GM12864 (cell line): ENCODE results near the gene ZBTB43.

Source experiments
- DNase-seq: peaks from one replicate; pipeline ENCODE4 v3.0.0-alpha.2; 2011; ENCODE audit warnings: low read depth
- H3K4me3 ChIP-seq: 2 replicates; pipeline ENCODE4 v1.5.1; 2011; ENCODE audit warnings: mild to moderate bottlenecking, low read depth, low read length, control low read depth
- TF ChIP-seq, protein P1 (sequence below): IDR thresholded peaks from 2 replicates; pipeline ENCODE4 v1.5.1; 2011; ENCODE audit warnings: low read depth, mild to moderate bottlenecking, moderate library complexity, low read length, control low read depth, inconsistent platforms; ENCODE audit errors: missing control alignments

Gene ZBTB43

DNA sequence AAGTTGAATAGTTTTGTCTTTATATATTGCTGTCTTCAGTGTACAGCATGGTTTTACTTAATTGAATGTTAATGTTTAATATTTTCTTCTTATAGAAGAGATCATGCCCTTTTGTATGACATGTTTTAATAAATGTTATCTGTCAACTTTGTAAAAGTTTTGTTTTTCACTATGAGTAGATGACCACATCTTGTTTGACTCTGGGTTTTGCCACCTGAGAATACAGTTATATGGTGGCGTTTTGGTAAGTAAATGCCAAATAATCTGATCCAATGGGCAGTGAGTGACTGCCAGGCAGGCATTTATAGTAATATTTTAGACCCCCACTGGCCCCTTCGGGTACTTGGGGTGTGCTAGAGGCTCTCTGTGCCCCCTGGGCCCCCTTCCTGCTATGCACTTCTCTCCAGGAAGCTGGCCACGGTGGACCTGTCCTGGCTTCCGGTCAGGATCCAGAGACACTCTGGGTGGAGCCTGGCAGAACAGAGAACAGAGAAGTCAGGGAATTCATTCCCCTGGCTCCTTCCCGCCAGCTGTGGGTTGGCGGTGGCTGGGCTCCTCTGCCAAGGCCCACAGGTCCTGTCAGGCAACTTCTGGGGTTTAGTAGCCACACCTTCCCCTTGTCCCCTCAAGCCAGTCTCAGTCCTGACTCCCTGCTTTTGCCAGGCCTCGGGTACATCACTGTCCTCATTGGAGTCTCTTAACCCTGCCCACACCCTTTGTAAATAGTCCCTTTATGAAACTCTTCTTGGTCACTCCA lies 33.4 kb downstream of the ZBTB43 start:
- TF ChIP-seq, protein P1, sequence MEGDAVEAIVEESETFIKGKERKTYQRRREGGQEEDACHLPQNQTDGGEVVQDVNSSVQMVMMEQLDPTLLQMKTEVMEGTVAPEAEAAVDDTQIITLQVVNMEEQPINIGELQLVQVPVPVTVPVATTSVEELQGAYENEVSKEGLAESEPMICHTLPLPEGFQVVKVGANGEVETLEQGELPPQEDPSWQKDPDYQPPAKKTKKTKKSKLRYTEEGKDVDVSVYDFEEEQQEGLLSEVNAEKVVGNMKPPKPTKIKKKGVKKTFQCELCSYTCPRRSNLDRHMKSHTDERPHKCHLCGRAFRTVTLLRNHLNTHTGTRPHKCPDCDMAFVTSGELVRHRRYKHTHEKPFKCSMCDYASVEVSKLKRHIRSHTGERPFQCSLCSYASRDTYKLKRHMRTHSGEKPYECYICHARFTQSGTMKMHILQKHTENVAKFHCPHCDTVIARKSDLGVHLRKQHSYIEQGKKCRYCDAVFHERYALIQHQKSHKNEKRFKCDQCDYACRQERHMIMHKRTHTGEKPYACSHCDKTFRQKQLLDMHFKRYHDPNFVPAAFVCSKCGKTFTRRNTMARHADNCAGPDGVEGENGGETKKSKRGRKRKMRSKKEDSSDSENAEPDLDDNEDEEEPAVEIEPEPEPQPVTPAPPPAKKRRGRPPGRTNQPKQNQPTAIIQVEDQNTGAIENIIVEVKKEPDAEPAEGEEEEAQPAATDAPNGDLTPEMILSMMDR = no peak
- peak overlapping the region; percentile 1; the same call in 1 of the 2 replicates for H3K4me3 ChIP-seq
- no peak for DNase-seq

DNA sequence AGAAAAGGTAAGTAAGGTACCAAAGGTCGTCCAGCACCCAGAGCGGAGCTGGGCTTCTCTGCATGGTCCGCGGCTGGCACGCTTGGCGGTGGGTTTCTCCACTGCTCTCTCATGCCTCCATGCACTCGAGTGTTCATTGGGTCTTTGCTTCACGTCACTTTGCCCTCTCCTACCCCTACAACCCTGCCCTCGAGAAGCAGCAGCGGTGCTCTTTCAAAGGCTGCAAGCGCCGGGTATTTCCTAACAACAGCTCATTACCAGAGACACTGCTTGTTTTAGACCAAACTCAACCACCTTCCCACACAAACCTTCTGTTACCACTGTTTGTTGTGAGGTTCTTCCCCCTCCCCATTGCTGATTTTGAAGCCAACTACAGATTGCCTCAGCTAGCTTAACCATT lies 34.1 kb downstream of the ZBTB43 start:
- no peak overlapping the region; the same call in 1 of the 2 replicates for H3K4me3 ChIP-seq
- TF ChIP-seq, protein P1 = no peak
- DNase-seq = peak; percentile 64

DNA sequence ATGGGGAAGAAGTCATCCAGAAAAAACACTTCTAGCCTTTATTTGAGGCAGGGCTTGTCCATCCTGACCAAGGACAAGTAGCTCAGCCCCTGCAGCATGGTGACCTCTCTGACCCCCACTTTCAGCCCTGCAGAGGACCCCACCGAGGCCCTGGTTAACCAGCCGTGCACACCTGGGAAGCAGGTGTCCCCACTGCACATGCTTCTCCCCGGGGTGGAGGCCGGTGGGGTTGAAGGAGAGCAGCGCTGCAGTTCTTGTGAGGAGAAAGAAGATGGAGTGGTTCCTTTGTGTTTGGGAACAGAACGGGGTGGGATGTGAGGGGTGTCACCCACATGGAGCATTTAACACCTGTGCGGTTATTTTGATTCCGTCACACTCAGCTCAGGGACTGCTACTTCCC lies 34.5 kb downstream of the ZBTB43 start:
- TF ChIP-seq, protein P1 = no peak
- no peak for DNase-seq
- H3K4me3 ChIP-seq = peak overlapping the region; percentile 8; the same call in 1 of the 2 replicates

DNA sequence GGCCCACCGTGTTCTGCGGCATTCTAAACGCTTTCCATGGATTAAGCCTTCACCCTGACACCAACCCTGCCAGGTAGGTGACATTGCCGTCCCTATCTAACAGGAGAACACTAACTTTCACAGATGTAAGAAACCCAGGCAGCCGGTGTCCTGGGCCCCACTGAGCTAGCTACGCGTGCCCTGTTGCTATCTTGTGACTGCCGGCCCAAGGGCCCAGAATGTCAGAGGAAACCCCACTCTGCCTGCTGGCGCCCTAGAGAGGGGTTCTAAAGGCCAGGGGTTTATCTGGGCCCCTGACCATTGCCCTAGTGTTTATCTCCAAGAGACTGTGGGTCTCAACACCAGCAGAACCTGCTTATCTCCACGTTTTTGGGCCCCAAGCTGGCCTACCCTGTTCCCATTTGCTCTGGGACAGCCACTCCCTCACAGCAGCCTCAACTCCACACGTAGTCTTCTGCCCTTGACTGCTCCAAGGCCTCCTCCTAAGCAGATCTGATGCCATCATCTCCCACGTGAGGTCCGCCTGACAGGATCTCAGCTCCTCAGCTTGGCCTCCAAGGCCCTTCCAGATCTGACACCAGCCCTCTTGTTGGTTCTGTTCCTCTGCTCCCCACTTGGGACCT lies 37.5 kb downstream of the ZBTB43 start:
- no peak for DNase-seq
- no peak overlapping the region for H3K4me3 ChIP-seq
- TF ChIP-seq, protein P1 = no peak

DNA sequence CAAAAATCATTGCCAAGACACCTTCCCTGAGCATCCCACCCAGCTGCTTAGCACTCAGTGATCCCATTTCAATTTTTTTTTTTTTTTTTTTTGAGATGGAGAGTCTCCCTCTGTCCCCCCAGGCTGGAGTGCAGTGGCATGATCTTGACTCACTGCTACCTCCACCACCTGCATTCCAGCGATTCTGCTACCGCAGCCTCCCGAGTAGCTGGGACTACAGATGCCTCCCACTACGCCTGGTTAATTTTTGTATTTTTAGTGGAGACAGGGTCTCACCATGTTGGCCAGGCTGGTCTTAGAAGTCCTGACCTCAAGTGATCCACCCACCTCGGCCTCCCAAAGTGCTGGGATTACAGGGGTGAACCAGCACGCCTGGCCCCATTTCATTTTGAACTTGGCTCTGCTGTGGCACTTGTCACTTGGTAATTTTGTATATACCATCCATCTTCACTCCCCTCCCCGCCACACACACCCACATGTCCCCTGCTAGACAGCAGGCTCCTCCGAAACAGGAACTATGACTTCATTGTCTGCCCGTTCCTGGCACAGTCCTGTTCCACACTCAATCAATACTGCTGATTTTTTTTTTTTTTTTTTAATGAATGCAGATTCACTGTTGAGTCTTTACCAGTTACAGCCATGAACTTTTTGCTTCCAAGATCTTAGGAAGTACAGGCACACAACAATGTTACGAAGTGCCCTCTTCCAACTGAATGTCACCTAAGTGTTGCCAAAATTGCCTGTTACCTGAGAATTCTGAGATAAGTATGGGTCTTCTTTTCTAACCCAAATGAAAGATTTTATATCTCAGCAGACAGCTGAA lies 38.3 kb downstream of the ZBTB43 start:
- TF ChIP-seq, protein P1 = no peak
- no peak for DNase-seq
- H3K4me3 ChIP-seq = no peak overlapping the region

DNA sequence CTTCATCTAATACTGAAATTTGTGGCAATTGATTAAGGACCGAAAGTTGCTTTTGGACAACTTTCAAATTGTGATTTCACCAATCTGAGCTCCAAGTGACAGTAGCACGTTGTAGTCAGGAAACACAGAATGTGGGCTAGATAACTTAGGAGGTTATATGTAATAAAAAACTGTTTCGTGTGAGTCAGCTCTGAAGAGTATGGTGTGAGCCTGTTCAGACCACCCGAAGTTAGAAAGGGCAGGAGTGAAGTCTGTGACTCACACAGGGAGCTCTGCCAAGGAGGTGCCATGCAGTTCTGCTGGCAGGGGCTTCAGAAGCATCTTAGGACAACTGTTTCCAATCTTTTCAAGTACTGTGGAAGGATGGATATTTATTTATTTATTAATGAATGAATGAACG lies 39.2 kb downstream of the ZBTB43 start:
- no peak overlapping the region for H3K4me3 ChIP-seq
- no peak for DNase-seq
- TF ChIP-seq, protein P1 = no peak
